GM19395 (cell line): ENCODE measurements around the gene APRT.

ENCODE experiments used
- ATAC-seq: cut with Tn5 transposase; IDR thresholded peaks from one replicate; pipeline ENCODE4 v1.9.1; 2021; ENCODE audit warnings: mild to moderate bottlenecking, moderate library complexity; ENCODE audit not compliant: unreplicated experiment

APRT gene

GRCh38 chr16:88760424-88761142 is 51.1 kb downstream of the APRT start:
- ATAC-seq = no peak

- no peak for ATAC-seq
Measured at GRCh38 chr16:88759976-88760350, 51.8 kb downstream of the APRT start.
